BLaER1 treated with 17β-estradiol and CSF1 and Interleukin-3, amounts not matched to agents 10 nM and 100 nM (cell line): ENCODE data around the gene CCDC138.

Source experiments
- H3K27ac ChIP-seq, 11 experiments: shearing (Covaris generic); formaldehyde crosslinking; 2 replicates each; pipeline ENCODE4 v1.8.1; 2022
- H3K27me3 ChIP-seq, 11 experiments: shearing (Covaris generic); formaldehyde crosslinking; 2 replicates each; pipeline ENCODE4 v1.8.1; 2022
- H3K36me3 ChIP-seq, 11 experiments: shearing (Covaris generic); formaldehyde crosslinking; 2 replicates each; pipeline ENCODE4 v1.8.1; 2022
- H3K4me1 ChIP-seq, 10 experiments: shearing (Covaris generic); formaldehyde crosslinking; 2 replicates each; pipeline ENCODE4 v1.8.1; 2022
- H3K4me2 ChIP-seq, 11 experiments: shearing (Covaris generic); formaldehyde crosslinking; 2 replicates each; pipeline ENCODE4 v1.8.1; 2022
- H3K4me3 ChIP-seq, 10 experiments: shearing (Covaris generic); formaldehyde crosslinking; 2 replicates each; pipeline ENCODE4 v1.8.1; 2022
- H3K9ac ChIP-seq, 11 experiments: shearing (Covaris generic); formaldehyde crosslinking; 2 replicates each; pipeline ENCODE4 v1.8.1; 2022
- H3K9me3 ChIP-seq, 11 experiments: shearing (Covaris generic); formaldehyde crosslinking; replicated peaks in 1 of 11; 2 replicates each; pipeline ENCODE4 v1.8.1; 2022
- H4K20me1 ChIP-seq, 11 experiments: shearing (Covaris generic); formaldehyde crosslinking; 2 replicates each; pipeline ENCODE4 v1.8.1; 2022
- Cebpa-rat ChIP-seq, 11 experiments: shearing (Covaris generic); IDR thresholded peaks; 2 replicates each; pipeline ENCODE4 v1.8.1; 2022

The CCDC138 gene

DNA sequence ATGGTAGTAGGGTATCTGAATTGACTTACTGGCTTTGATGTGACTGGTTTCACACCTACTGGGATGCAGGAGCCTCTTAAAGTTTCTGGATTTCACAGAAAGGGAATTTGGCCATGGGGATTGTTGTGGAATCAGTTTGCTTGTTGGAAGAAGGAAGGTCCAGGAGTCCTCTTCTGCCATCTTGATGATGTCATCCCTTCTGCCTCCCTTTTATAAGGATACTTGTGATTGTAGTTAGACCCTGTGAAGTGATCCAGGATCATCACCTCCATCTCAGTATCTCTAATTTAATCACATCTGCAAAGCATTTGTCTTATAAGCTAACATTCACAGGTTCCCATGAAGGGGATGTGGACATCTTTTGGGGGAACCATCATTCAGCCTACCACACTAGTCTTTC lies 79.5 kb downstream of the CCDC138 start:
- H3K4me2 ChIP-seq, result no peak overlapping the region
- H3K4me3 ChIP-seq, result no peak overlapping the region
- no peaks in the 10 kb centered on the region for H3K27me3 ChIP-seq
- peaks cover 26 to 54% (median 42%) of the 10 kb centered on the region in 11 experiments for H3K9me3 ChIP-seq
- no peak for TF ChIP-seq Cebpa-rat (IDR thresholded peaks at IDR 0.05)
- H3K36me3 ChIP-seq, result peaks cover 17 to 91% (median 58%) of the 10 kb centered on the region in 11 experiments
- H3K4me1 ChIP-seq, result no peaks in the 10 kb centered on the region
- no peak overlapping the region for H3K9ac ChIP-seq
- H4K20me1 ChIP-seq, result no peaks in the 10 kb centered on the region
- no peak overlapping the region for H3K27ac ChIP-seq

DNA sequence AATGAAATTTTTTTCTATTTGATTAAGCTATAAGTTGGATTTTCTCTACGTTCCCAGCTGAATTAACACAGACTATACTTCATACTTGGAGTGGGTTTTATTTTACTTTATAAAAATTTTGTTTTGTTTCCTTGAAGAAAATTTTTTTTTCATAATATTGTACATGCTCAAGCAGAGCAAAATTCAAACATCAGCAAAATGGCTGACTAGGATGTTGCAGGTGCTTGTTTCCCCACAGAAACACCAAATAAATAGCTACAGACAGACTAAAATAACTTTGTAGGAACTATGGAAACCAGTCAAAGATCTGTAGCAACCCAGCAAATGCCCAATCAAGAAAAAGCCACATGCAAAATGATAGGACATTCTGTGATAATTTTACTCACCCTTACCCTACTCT lies 82.3 kb downstream of the CCDC138 start:
- Histone ChIP-seq H3K27ac (no peak overlapping the region), H3K4me1 (no peaks in the 10 kb centered on the region), H4K20me1 (no peaks in the 10 kb centered on the region), H3K27me3 (no peaks in the 10 kb centered on the region), H3K36me3 (peaks cover 17 to 75% (median 56%) of the 10 kb centered on the region in 11 experiments), H3K4me2 (no peak overlapping the region), H3K9ac (no peak overlapping the region), H3K9me3 (peaks cover 26 to 51% (median 45%) of the 10 kb centered on the region in 11 experiments), H3K4me3 (no peak overlapping the region)
- no peak for TF ChIP-seq Cebpa-rat (IDR thresholded peaks at IDR 0.05)

GRCh38 chr2:108869542-108869941 lies 83.0 kb downstream of the CCDC138 start:
- no peak overlapping the region for H3K9ac ChIP-seq
- no peak overlapping the region for H3K27ac ChIP-seq
- no peaks in the 10 kb centered on the region for H4K20me1 ChIP-seq
- no peak overlapping the region for H3K4me2 ChIP-seq
- TF ChIP-seq Cebpa-rat (IDR thresholded peaks at IDR 0.05), result no peak
- H3K27me3 ChIP-seq, result no peaks in the 10 kb centered on the region
- H3K4me3 ChIP-seq, result no peak overlapping the region
- no peaks in the 10 kb centered on the region for H3K4me1 ChIP-seq
- peaks cover 17 to 75% (median 56%) of the 10 kb centered on the region in 11 experiments for H3K36me3 ChIP-seq
- H3K9me3 ChIP-seq, result peaks cover 26 to 51% (median 45%) of the 10 kb centered on the region in 11 experiments

GRCh38 chr2:108870069-108870644 lies 83.6 kb downstream of the CCDC138 start:
- H3K9ac ChIP-seq, result no peak overlapping the region
- H4K20me1 ChIP-seq, result no peaks in the 10 kb centered on the region
- no peaks in the 10 kb centered on the region for H3K4me1 ChIP-seq
- no peaks in the 10 kb centered on the region for H3K27me3 ChIP-seq
- H3K4me2 ChIP-seq, result no peak overlapping the region
- no peak overlapping the region for H3K27ac ChIP-seq
- H3K36me3 ChIP-seq, result peaks cover 17 to 76% (median 53%) of the 10 kb centered on the region in 11 experiments
- no peak overlapping the region for H3K4me3 ChIP-seq
- H3K9me3 ChIP-seq, result peaks cover 26 to 51% (median 45%) of the 10 kb centered on the region in 11 experiments
- TF ChIP-seq Cebpa-rat (IDR thresholded peaks at IDR 0.05), result no peak

DNA sequence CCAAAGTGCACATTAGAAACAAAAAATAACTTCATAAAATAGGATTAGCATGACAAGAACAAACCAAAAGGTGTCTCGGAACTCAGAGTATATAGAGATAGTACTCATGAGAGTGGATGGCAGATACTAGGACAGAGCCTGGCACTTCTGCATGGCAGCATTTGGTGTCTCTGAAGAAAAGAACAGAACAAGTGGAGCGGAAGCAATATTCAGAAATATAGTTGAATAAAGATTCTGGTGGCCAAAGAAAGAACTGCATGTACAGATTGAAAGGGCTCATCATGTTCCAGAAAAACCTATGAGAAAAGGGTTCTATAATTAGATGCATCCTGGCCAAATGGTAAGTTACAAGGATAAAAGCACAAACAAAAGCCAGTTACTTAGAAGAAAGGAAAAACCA lies 90.9 kb downstream of the CCDC138 start:
- Histone ChIP-seq H3K36me3 (peaks cover 4 to 58% (median 28%) of the 10 kb centered on the region in 11 experiments; a peak in 17 of 22 replicates), H3K27ac (no peak overlapping the region), H3K4me2 (no peak overlapping the region), H4K20me1 (no peaks in the 10 kb centered on the region), H3K4me3 (no peak overlapping the region), H3K27me3 (no peaks in the 10 kb centered on the region), H3K4me1 (no peaks in the 10 kb centered on the region), H3K9ac (no peak overlapping the region), H3K9me3 (peaks cover 22 to 45% (median 38%) of the 10 kb centered on the region in 11 experiments)
- no peak for TF ChIP-seq Cebpa-rat (IDR thresholded peaks at IDR 0.05)

- no peaks in the 10 kb centered on the region for H4K20me1 ChIP-seq
These were observed 91.7 kb downstream of the CCDC138 start for GRCh38 chr2:108878276-108878675.

GRCh38 chr2:108884619-108885018 lies 98.0 kb downstream of the CCDC138 start:
- Histone ChIP-seq H3K27me3 (no peaks in the 10 kb centered on the region), H3K36me3 (peaks cover 0 to 14% (median 5%) of the 10 kb centered on the region in 11 experiments; a peak in 12 of 22 replicates)

More at GRCh38 chr2:108878276-108878675, 91.7 kb downstream of the CCDC138 start:
- Histone ChIP-seq H3K4me3 (no peak overlapping the region), H3K27ac (no peak overlapping the region), H3K27me3 (no peaks in the 10 kb centered on the region), H3K9me3 (peaks cover 22 to 48% (median 38%) of the 10 kb centered on the region in 11 experiments), H3K4me1 (no peaks in the 10 kb centered on the region), H3K4me2 (no peak overlapping the region), H3K36me3 (peaks cover 4 to 58% (median 28%) of the 10 kb centered on the region in 11 experiments; a peak in 17 of 22 replicates), H3K9ac (no peak overlapping the region)
- no peak for TF ChIP-seq Cebpa-rat (IDR thresholded peaks at IDR 0.05)

GRCh38 chr2:108889907-108890306 lies 103.3 kb downstream of the CCDC138 start:
- Histone ChIP-seq H3K36me3 (peaks cover 0 to 20% (median 13%) of the 10 kb centered on the region in 11 experiments; a peak in 16 of 22 replicates), H3K27me3 (no peaks in the 10 kb centered on the region), H4K20me1 (no peaks in the 10 kb centered on the region), H3K27ac (no peak overlapping the region), H3K4me2 (no peak overlapping the region), H3K4me1 (no peaks in the 10 kb centered on the region), H3K9me3 (peaks cover 43 to 61% (median 48%) of the 10 kb centered on the region in 11 experiments), H3K4me3 (no peak overlapping the region), H3K9ac (no peak overlapping the region)
- TF ChIP-seq Cebpa-rat (IDR thresholded peaks at IDR 0.05), result no peak

More at GRCh38 chr2:108884619-108885018, 98.0 kb downstream of the CCDC138 start:
- no peak overlapping the region for H3K4me2 ChIP-seq
- no peaks in the 10 kb centered on the region for H4K20me1 ChIP-seq
- H3K4me3 ChIP-seq, result no peak overlapping the region
- no peak overlapping the region for H3K9ac ChIP-seq
- no peak overlapping the region for H3K27ac ChIP-seq
- H3K9me3 ChIP-seq, result peaks cover 36 to 65% (median 54%) of the 10 kb centered on the region in 11 experiments
- no peaks in the 10 kb centered on the region for H3K4me1 ChIP-seq
- no peak for TF ChIP-seq Cebpa-rat (IDR thresholded peaks at IDR 0.05)

- Histone ChIP-seq H3K4me1 (no peaks in the 10 kb centered on the region), H3K27ac (no peak overlapping the region), H4K20me1 (no peaks in the 10 kb centered on the region), H3K36me3 (peaks cover 0 to 20% (median 13%) of the 10 kb centered on the region in 11 experiments; a peak in 16 of 22 replicates), H3K9ac (no peak overlapping the region), H3K4me3 (no peak overlapping the region), H3K9me3 (peaks cover 27 to 57% (median 37%) of the 10 kb centered on the region in 11 experiments), H3K27me3 (no peaks in the 10 kb centered on the region), H3K4me2 (no peak overlapping the region)
- no peak for TF ChIP-seq Cebpa-rat (IDR thresholded peaks at IDR 0.05)
These were observed 106.7 kb downstream of the CCDC138 start for GRCh38 chr2:108893277-108893676.

DNA sequence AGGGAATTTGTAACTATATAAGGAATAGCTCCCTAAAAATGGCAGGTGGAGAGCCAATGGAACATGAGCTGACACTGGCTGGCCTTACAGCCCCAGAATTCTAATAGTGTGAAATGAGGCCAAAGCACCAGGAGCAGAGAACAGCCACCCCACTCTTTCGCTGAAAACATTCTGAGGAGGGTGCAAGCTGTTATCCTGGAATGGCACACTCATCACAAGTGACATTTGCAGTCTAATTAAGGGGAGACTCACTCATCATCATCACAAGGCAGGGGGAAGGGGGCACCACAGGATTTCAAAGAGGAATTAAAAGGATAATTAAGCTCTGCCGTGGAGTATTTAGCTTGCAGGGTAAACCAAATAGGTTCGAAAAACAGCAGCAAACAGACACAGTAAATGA lies 108.2 kb downstream of the CCDC138 start:
- H3K9me3 ChIP-seq, result peaks cover 19 to 47% (median 26%) of the 10 kb centered on the region in 11 experiments
- TF ChIP-seq Cebpa-rat (IDR thresholded peaks at IDR 0.05), result no peak
- H3K9ac ChIP-seq, result no peak overlapping the region
- H4K20me1 ChIP-seq, result no peaks in the 10 kb centered on the region
- H3K4me1 ChIP-seq, result no peaks in the 10 kb centered on the region
- no peak overlapping the region for H3K4me2 ChIP-seq
- H3K27ac ChIP-seq, result no peak overlapping the region
- no peak overlapping the region for H3K4me3 ChIP-seq
- no peaks in the 10 kb centered on the region for H3K27me3 ChIP-seq
- peaks cover 0 to 18% (median 11%) of the 10 kb centered on the region in 11 experiments; a peak in 16 of 22 replicates for H3K36me3 ChIP-seq
